ENCODE data around the gene CPEB1.
"Not testable (repeated sequence)": the region's sequence is repeated elsewhere in the genome, so short reads cannot be mapped to it uniquely, and the experiment has no call there.

Gene CPEB1

GRCh38 chr15:82648257-82649103, 1.3 kb upstream of the CPEB1 start:
- no peak for DNase-seq

DNA sequence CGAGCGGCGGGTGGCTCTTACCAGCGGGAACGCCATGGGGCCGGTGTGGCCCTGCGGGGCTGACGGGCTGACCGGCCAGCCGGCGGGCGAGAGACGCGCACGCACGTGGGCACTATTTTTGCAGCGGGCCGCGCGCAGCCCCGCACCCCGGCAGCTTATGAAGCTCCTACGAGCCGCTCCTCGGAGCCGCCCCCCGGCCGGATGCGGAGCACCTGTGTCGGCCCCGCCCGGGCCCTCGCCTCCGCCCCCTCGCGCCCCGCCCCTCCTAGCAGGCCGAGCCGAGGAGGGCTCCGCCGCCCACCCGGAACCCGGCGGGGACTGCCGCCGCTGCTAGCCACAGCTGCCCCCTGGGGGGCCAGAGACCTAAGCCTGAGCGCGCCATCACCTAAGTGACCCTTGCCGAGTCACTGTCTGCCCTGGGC, 683 bp upstream of the CPEB1 start:
- DNase-seq: no peak

DNA sequence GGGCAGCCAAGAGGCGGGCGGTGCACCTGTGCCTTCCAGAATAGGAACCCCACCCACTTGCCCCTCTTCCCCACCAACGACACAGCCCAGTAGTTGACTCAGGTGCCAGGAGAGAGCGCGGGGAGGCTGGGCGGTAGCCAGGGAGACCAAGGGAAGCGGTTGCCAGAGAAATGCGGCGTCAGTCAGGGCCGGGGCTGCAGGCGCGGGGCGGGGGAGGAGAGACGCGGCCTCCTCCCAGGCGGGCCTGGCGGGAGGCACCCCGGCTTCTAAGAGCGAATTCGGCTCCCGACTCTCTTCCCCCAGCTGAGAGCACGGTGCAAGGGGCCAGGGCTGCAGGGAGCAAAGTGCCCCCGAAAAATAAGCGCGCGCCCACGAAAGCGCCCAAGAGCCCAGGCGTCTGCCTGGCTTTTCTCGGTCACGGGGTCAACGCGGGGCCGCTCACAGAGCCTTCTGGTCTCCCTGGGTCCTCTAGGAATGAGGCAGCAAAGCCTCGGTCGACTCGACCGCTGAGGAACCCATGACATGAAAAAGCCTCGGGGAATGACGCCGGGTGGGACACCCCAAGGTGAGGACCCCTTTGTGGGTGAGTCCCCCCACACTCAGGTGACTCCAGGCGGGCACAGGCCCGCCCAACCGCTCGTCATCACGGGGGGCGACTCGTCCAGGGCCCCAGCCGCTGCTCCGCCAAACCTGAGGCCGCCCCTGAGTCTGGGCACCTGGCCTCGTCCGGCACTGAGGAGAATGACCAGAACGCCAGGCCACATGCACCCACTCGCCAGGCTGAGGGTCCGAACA, 716 bp downstream of the CPEB1 start:
- no peak for DNase-seq

GRCh38 chr15:82644967-82645852, 2.0 kb downstream of the CPEB1 start:
- not testable (repeated sequence) for DNase-seq

- DNase-seq: no peak
Observed at GRCh38 chr15:82643992-82644391, 3.2 kb downstream of the CPEB1 start.

GRCh38 chr15:82642656-82643055, 4.5 kb downstream of the CPEB1 start:
- DNase-seq: no peak

DNA sequence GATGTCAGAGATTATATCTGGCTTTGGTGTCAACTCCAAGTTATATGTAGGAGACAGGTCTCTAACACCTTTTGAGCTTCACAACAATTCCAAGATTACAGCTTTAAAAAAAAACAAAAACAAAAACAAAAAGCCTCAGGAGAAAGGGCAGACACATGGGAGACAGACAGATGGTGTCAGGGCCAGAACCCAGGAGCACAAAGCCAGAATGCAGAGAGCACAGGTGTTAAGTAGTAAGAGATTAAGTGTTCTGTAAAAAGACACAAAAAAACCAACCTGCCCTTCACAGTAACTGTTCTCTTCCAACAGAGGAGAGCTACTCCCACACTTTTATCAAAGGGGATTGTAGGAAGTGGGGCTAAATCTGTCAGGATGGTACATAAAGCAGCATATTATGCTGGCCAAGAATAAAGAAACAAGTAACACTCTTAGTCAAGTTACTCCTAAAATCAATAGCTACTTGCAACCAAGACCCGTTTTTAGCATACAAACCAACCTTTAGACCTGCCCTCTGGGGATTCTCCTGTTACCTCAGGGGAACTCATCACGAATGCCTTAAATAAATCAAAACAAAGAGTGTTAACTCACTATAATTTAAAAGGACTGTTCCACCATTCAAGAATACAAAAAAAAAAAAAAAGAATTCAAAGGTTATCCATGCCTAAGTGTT, 5.9 kb downstream of the CPEB1 start:
- no peak for DNase-seq

DNA sequence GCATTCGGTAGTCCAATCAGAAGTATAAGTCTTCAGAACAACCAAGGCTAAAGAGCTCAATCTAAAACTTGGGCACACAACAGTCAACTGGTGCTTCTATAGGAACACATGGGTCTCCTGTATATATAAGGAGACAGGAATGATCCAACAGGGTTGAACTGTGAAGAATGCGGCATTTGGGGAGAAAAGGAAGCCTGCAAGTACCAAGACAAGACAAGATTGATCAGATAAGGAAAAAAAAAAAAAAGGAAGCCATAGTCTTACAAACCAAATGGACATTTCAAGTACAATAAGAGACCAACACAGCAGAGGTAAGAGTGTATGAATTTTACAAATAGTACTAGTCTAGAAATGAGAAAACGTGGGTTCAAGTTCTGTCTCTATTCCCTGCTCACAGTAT, 6.5 kb downstream of the CPEB1 start:
- DNase-seq: no peak

- DNase-seq: no peak
Observed at GRCh38 chr15:82635798-82636197, 11.4 kb downstream of the CPEB1 start.

DNA sequence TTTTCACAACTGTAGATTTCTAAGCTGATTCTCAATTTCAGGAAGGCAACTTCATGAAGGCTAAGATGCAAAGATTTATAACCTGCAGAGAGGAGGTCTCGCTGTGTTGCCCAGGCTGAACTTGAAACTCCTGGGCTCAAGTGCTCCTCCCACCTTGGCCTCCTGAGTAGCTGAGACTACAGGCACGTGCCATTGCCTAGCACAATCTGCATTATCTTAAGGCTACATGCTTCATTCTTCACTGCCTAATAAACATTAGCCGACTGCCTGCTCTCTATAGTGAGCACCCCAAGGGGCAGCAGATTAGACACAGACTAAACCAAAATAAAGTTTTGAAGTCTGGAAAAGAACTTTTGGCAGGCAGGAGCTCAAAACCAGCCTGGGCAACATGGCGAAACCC, 17.1 kb downstream of the CPEB1 start:
- no peak for DNase-seq

DNA sequence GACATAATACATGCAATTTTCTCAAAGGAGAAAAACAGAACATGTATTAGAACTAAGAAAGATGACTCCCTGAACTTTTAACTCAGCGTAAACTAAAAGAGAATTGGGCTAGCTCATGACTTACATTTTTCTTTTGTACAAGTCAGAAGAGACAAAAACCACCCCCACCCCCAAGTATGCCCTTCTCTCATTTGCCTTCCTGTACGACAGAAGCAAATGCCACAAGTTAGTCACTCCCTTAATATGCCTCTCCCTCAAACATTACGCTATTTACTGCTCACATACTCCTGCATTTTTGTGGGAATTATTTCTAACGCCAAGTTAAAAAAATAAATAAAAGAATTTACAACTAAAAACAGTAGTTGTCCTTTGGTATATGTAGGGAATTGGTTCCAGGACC, 22.0 kb downstream of the CPEB1 start:
- DNase-seq: no peak

- DNase-seq: no peak
Observed at GRCh38 chr15:82624438-82624837, 22.7 kb downstream of the CPEB1 start.

DNA sequence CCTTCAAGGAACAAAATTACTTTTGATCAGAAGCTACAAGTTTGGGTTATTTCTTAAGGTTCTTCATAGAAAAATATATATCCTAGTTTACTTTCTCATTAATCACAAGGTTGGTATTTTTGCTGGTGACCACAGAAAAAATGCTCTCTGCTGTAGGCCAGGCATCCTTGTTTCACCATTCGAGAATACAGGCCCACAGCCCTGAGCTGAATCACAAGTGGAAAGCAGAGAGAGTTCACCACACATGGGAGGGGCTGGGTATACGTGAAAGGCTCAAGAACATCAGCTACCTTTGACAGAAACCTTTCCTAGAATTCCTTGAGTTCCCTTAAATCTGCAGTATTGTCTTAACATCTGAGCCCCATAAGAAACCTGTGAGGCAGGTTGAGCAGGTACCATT, 23.2 kb downstream of the CPEB1 start:
- DNase-seq: no peak

GRCh38 chr15:82621970-82622369, 25.2 kb downstream of the CPEB1 start:
- no peak for DNase-seq

- DNase-seq: no peak
Observed at GRCh38 chr15:82613747-82614146, 33.4 kb downstream of the CPEB1 start.

- no peak for DNase-seq
Observed at GRCh38 chr15:82611348-82611747, 35.8 kb downstream of the CPEB1 start.

DNA sequence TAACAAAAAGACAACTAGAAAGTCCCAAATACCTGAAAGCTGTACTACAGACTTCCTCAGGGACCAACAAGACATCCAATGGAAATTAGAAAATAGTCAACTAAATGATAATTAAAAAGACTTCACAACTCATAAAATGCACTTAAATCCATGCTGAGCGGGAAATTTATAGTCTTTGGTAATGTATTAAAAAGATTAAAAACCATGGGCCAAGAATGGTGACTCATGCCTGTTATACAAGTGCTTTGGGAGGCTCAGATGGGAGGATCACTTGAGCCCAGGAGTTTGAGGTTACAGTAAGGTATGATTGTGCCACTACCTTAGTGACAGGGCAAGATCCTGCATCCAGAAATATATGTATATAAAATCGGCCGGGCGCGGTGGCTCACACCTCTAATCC, 45.0 kb downstream of the CPEB1 start:
- no peak for DNase-seq

GRCh38 chr15:82599862-82600261, 47.3 kb downstream of the CPEB1 start:
- DNase-seq: no peak

DNA sequence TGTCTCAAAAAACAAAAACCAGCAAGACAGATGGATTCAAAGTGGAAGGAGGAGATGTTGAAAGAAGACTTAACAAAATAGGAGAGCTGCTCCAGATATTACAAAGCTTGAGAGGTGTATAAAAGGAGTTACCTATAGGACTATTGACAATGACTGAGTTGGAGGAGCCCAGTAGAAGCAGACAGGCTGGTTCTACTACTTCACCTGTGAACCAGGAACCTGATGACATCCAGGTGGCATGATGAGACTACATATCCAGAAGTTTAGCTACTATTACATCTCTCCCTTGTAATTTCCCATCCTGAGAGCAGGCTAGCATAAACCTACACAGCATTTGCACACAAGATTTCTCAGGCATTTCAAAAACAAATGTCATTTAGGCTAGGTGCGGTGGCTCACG, 49.3 kb downstream of the CPEB1 start:
- DNase-seq: no peak

DNA sequence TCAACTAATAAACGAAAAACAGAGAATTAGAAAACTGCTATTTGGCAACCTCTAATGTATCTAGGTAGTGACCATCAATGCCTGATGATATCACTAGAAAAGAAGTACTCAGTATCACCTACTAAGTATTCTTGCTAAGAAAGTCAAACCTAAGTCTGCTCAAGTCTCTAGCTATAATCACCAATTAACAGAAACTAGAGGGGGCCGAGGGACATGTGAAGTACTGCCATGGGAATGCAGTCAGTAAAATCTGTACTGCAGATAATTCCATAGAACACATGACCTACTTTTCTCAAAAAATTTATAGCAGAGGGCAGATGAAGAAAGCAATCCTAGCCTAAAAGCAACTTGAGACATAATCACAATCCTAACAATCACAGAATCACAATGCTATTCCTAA, 51.4 kb downstream of the CPEB1 start:
- DNase-seq: no peak

- DNase-seq: no peak
Observed at GRCh38 chr15:82595203-82595602, 52.0 kb downstream of the CPEB1 start.

DNA sequence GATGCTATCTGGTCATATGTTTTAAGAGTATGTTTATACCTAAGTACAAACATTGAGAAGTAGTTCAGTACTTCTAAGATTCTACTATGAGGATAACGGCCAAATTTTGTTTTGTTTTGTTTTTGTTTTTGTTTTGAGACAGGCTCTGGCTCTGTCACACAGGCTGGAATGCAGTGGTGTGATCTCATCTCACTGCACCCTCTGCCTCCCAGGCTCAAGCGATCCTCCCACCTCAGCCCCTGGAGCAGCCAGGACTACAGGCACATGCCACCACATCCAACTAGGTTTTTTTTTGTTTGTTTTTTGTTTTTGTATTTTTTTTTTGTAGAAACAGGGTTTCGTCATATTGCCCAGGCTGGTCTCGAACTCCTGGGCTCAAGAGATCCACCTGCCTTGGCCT, 59.4 kb downstream of the CPEB1 start:
- DNase-seq: no peak

DNA sequence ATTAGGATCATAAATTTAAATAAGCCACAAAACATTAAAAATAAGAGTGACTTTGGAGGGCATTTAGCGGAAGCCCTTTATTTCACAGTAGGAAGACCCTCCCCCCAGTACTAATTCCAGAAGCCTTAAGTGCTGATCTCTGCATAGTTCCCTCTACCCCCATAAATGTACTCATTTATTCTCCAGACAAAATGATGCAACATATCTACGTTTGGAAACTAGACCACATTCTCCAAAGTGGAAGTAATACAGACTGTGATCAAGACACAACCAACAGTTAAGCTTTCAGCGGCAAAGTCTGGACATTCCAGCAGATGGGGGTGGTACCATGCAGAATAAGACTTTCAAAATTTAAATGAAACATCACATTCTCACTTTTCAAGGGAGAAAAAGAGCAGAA, 62.1 kb downstream of the CPEB1 start:
- DNase-seq: no peak
